ENCODE data around the gene SLC3A2.

DNA sequence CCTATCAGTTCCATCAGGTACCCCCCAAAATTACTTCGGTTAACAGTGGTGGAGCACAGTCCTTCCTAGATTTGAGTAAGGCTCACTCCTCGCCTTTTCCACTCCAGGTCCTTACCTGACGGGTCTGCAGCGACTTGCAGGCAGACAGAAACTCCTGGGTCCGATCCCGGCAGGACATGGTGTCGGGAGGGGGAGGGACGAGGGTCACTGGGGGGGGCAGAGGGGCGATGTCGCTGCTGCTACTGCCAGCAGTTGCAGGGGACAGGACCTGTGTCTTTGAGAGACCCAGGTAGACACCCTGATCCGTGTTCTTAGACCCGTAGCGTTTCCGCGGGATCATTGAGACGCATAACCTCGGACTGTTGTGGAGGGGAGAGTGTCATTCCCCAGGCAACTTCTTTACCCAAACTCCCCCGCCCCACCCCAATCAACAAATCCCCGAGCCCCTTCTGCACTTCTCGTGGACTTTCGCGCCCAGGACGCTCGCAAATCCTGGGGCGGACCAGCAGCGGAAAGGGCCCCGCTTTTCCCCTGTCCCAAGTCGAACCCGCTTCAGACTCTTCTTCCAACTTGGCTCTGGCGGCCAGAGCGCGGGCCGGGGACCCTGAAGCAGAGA lies 49.7 kb upstream of the SLC3A2 start:
- no peak for TF ChIP-seq POLR2A (IDR thresholded peaks at IDR 0.05)
- TF ChIP-seq POLR2AphosphoS5 (IDR thresholded peaks at IDR 0.05), result no peak
- TF ChIP-seq, protein P1, sequence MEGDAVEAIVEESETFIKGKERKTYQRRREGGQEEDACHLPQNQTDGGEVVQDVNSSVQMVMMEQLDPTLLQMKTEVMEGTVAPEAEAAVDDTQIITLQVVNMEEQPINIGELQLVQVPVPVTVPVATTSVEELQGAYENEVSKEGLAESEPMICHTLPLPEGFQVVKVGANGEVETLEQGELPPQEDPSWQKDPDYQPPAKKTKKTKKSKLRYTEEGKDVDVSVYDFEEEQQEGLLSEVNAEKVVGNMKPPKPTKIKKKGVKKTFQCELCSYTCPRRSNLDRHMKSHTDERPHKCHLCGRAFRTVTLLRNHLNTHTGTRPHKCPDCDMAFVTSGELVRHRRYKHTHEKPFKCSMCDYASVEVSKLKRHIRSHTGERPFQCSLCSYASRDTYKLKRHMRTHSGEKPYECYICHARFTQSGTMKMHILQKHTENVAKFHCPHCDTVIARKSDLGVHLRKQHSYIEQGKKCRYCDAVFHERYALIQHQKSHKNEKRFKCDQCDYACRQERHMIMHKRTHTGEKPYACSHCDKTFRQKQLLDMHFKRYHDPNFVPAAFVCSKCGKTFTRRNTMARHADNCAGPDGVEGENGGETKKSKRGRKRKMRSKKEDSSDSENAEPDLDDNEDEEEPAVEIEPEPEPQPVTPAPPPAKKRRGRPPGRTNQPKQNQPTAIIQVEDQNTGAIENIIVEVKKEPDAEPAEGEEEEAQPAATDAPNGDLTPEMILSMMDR (IDR thresholded peaks at IDR 0.05), result no peak
